ENCODE results near the gene YJU2.

DNA sequence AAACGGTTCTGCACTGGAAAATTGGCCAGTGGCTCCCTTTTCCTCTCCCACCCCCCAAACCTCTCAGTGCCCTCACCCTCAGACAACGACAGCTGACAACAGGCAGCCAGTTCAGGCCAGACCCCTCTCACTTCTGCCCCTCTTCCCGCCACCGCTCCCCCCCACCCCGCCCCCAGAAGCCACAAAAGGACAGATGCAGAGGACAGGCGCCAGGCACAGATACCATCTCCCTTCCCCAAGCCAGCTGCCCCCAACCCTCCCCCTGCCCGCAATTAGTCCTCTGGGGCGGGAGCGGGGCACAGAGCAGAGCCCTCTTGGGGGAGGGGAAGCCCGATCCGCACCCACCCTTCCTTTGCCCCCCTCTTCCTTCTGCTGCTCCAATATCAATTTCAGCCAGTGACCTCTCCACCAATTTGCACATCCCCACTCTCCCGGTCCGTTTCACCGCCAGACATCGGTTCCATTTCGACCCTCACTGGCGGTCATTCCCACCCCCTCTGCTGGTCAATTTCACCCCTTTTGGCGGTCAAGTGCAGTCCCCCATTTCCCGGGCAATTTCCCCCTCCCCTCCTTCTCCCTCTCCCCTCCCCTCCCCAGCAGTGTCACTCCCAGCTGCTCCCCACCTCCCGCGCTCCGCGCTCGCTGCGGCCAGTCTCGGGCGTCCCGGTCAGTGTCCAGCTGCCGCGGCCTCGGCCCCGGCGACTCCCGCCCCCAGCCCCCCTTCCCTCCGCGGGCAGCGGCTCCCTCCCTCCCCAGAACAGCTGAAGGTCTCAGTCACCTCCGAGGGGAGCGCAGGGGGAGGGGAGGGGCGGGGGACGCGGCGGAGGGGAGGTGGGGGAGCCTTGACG lies 31.8 kb downstream of the YJU2 start, which contains the start of gene SHD:
- TF ChIP-seq POLR2A (IDR thresholded peaks at IDR 0.05) = no peak
- TF ChIP-seq, protein P1, sequence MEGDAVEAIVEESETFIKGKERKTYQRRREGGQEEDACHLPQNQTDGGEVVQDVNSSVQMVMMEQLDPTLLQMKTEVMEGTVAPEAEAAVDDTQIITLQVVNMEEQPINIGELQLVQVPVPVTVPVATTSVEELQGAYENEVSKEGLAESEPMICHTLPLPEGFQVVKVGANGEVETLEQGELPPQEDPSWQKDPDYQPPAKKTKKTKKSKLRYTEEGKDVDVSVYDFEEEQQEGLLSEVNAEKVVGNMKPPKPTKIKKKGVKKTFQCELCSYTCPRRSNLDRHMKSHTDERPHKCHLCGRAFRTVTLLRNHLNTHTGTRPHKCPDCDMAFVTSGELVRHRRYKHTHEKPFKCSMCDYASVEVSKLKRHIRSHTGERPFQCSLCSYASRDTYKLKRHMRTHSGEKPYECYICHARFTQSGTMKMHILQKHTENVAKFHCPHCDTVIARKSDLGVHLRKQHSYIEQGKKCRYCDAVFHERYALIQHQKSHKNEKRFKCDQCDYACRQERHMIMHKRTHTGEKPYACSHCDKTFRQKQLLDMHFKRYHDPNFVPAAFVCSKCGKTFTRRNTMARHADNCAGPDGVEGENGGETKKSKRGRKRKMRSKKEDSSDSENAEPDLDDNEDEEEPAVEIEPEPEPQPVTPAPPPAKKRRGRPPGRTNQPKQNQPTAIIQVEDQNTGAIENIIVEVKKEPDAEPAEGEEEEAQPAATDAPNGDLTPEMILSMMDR (IDR thresholded peaks at IDR 0.05) = no peak

All from uterus (tissue), 2 donors.